Astrocyte (in vitro differentiated cells and primary cell): ENCODE measurements around the gene CAPN3. TPM values are rescaled to one million over a fixed set of nuclear protein-coding genes. Genes with fewer than 3 reads are reported as not detected.

Experiments used
- DNase-seq: peaks from one replicate; pipeline ENCODE4 v3.0.0-alpha.2; 2010; ENCODE audit warnings: low read depth
- FAIRE-seq: peaks from 2 replicates; lab custom pipeline; 2011; peaks lifted over from hg19 to GRCh38; lab: Jason Lieb, UNC
- H2AFZ ChIP-seq: 2 replicates; pipeline ENCODE4 v1.6.0; 2012; ENCODE audit warnings: low read depth, low read length, inconsistent platforms
- H3K27ac ChIP-seq: 2 replicates; pipeline ENCODE4 v1.5.1; 2011; ENCODE audit warnings: low read depth, low read length, inconsistent platforms
- H3K27me3 ChIP-seq: 2 replicates; pipeline ENCODE4 v1.6.0; 2011; ENCODE audit warnings: low read length, inconsistent platforms; ENCODE audit not compliant: insufficient read depth
- H3K36me3 ChIP-seq: 2 replicates; pipeline ENCODE4 v1.5.1; 2011; ENCODE audit warnings: low read length, inconsistent platforms; ENCODE audit not compliant: insufficient read depth
- H3K4me1 ChIP-seq: 2 replicates; pipeline ENCODE4 v1.5.1; 2011; ENCODE audit warnings: low read length, inconsistent platforms; ENCODE audit not compliant: insufficient read depth
- H3K4me2 ChIP-seq: 2 replicates; pipeline ENCODE4 v1.6.0; 2012; ENCODE audit warnings: low read length, inconsistent platforms
- H3K4me3 ChIP-seq: 2 replicates; pipeline ENCODE4 v1.5.1; 2011; ENCODE audit warnings: low read depth, mild to moderate bottlenecking, low read length, inconsistent platforms; ENCODE audit not compliant: insufficient read depth
- H3K79me2 ChIP-seq: 2 replicates; pipeline ENCODE4 v1.6.0; 2012; ENCODE audit warnings: mild to moderate bottlenecking, low read length, inconsistent platforms; ENCODE audit not compliant: insufficient read depth
- H3K9ac ChIP-seq: 2 replicates; pipeline ENCODE4 v1.6.0; 2012; ENCODE audit warnings: mild to moderate bottlenecking, low read length, inconsistent platforms
- H3K9me3 ChIP-seq: 2 replicates; pipeline ENCODE4 v1.5.1; 2012; ENCODE audit warnings: low read depth, mild to moderate bottlenecking, low read length, inconsistent platforms; ENCODE audit not compliant: insufficient read depth
- H4K20me1 ChIP-seq: 2 replicates; pipeline ENCODE4 v1.6.0; 2012; ENCODE audit warnings: low read length, inconsistent platforms; ENCODE audit not compliant: insufficient read depth
- H3K27ac Mint-ChIP-seq: one replicate; pipeline ENCODE4 v1.8.0; 2021; ENCODE audit warnings: mild to moderate bottlenecking, mixed read lengths; ENCODE audit not compliant: unreplicated experiment
- H3K27me3 Mint-ChIP-seq: one replicate; pipeline ENCODE4 v1.8.0; 2021; ENCODE audit warnings: low read depth, mixed read lengths; ENCODE audit not compliant: unreplicated experiment
- H3K36me3 Mint-ChIP-seq: one replicate; pipeline ENCODE4 v1.8.0; 2021; ENCODE audit warnings: low read depth, mixed read lengths; ENCODE audit not compliant: unreplicated experiment
- H3K4me1 Mint-ChIP-seq: one replicate; pipeline ENCODE4 v1.8.0; 2021; ENCODE audit warnings: low read depth, mixed read lengths; ENCODE audit not compliant: unreplicated experiment
- H3K4me3 Mint-ChIP-seq: one replicate; pipeline ENCODE4 v1.8.0; 2021; ENCODE audit warnings: mild to moderate bottlenecking, moderate library complexity, mixed read lengths; ENCODE audit not compliant: unreplicated experiment
- H3K9me3 Mint-ChIP-seq: one replicate; pipeline ENCODE4 v1.8.0; 2021; ENCODE audit warnings: mild to moderate bottlenecking, mixed read lengths; ENCODE audit not compliant: unreplicated experiment
- CTCF ChIP-seq: IDR thresholded peaks from 2 replicates; pipeline ENCODE4 v1.5.1; 2011; ENCODE audit warnings: low read depth, mild to moderate bottlenecking, inconsistent platforms, low read length, moderate library complexity; ENCODE audit not compliant: insufficient read depth
- EZH2 ChIP-seq: IDR thresholded peaks from 2 replicates; pipeline ENCODE4 v1.6.1; 2012; ENCODE audit warnings: mild to moderate bottlenecking, low read length, inconsistent platforms; ENCODE audit not compliant: insufficient read depth
- total RNA-seq: library from RNA; stranded (reverse); gene quantifications from 2 replicates; pipeline ENCODE4 v1.2.1, GENCODE V29; 2021

The CAPN3 gene
- total RNA-seq, 1 donor from 2014 or later: 0.57 TPM

GRCh38 chr15:42447599-42447998 lies 88.3 kb downstream of the CAPN3 start:
- no peak overlapping the region for H3K4me3 Mint-ChIP-seq
- H3K9ac ChIP-seq: no peak overlapping the region
- TF ChIP-seq CTCF: no peak
- TF ChIP-seq EZH2: no peak
- H3K4me3 ChIP-seq: no peak overlapping the region
- H4K20me1 ChIP-seq: peaks cover 15% of the 10 kb centered on the region
- H3K36me3 Mint-ChIP-seq: peaks cover 21% of the 10 kb centered on the region
- no peaks in the 10 kb centered on the region for H3K27me3 Mint-ChIP-seq
- H3K9me3 ChIP-seq: no peaks in the 10 kb centered on the region
- H2AFZ ChIP-seq: no peak overlapping the region
- no peaks in the 10 kb centered on the region for H3K27me3 ChIP-seq
- H3K79me2 ChIP-seq: peaks cover 10% of the 10 kb centered on the region
- H3K27ac ChIP-seq: no peak overlapping the region
- FAIRE-seq: no peak
- no peak overlapping the region for H3K4me2 ChIP-seq
- no peaks in the 10 kb centered on the region for H3K4me1 Mint-ChIP-seq
- no peak overlapping the region for H3K27ac Mint-ChIP-seq
- no peaks in the 10 kb centered on the region for H3K9me3 Mint-ChIP-seq
- H3K4me1 ChIP-seq: no peaks in the 10 kb centered on the region
- peaks cover 36% of the 10 kb centered on the region for H3K36me3 ChIP-seq
- DNase-seq: no peak

- no peak overlapping the region for H3K4me2 ChIP-seq
- Mint-ChIP-seq H3K4me3 (no peak overlapping the region), H3K9me3 (no peaks in the 10 kb centered on the region), H3K27ac (no peak overlapping the region), H3K27me3 (no peaks in the 10 kb centered on the region), H3K36me3 (peaks cover 21% of the 10 kb centered on the region), H3K4me1 (no peaks in the 10 kb centered on the region)
- H3K4me3 ChIP-seq: no peak overlapping the region
- peaks cover 10% of the 10 kb centered on the region for H3K79me2 ChIP-seq
- H3K9ac ChIP-seq: no peak overlapping the region
- H4K20me1 ChIP-seq: peaks cover 15% of the 10 kb centered on the region
- no peaks in the 10 kb centered on the region for H3K9me3 ChIP-seq
- no peak overlapping the region for H2AFZ ChIP-seq
- no peak for FAIRE-seq
- H3K27ac ChIP-seq: no peak overlapping the region
- H3K27me3 ChIP-seq: no peaks in the 10 kb centered on the region
- H3K36me3 ChIP-seq: peaks cover 36% of the 10 kb centered on the region
- H3K4me1 ChIP-seq: no peaks in the 10 kb centered on the region
- no peak for DNase-seq
- TF ChIP-seq CTCF (no peak), EZH2 (no peak)
Measured at GRCh38 chr15:42448281-42448680, 89.0 kb downstream of the CAPN3 start.

GRCh38 chr15:42449770-42450424 lies 90.6 kb downstream of the CAPN3 start:
- Histone ChIP-seq H3K79me2 (peaks cover 10% of the 10 kb centered on the region), H3K4me2 (no peak overlapping the region), H4K20me1 (peaks cover 15% of the 10 kb centered on the region), H3K4me3 (no peak overlapping the region), H3K27me3 (no peaks in the 10 kb centered on the region), H3K9me3 (no peaks in the 10 kb centered on the region), H3K4me1 (no peaks in the 10 kb centered on the region), H2AFZ (no peak overlapping the region), H3K36me3 (peaks cover 36% of the 10 kb centered on the region), H3K27ac (no peak overlapping the region), H3K9ac (no peak overlapping the region)
- H3K36me3 Mint-ChIP-seq: peaks cover 23% of the 10 kb centered on the region
- TF ChIP-seq CTCF (no peak), EZH2 (no peak)
- FAIRE-seq (no peak), DNase-seq (no peak)
- no peaks in the 10 kb centered on the region for H3K27me3 Mint-ChIP-seq
- no peak overlapping the region for H3K27ac Mint-ChIP-seq
- no peaks in the 10 kb centered on the region for H3K4me1 Mint-ChIP-seq
- no peak overlapping the region for H3K4me3 Mint-ChIP-seq
- H3K9me3 Mint-ChIP-seq: no peaks in the 10 kb centered on the region
